CD4-positive, alpha-beta T cell treated with Interleukin-4 for 1 hour (primary cell): Measurements from ENCODE around the gene TMEM156.
"Not testable (repeated sequence)": the region's sequence is repeated elsewhere in the genome, so short reads cannot be mapped to it uniquely, and the experiment has no call there.

ENCODE experiments used
- DNase-seq, 2 donors: peaks; one replicate each; pipeline ENCODE4 v3.0.0-alpha.2; 2020 to 2022

The TMEM156 gene

DNA sequence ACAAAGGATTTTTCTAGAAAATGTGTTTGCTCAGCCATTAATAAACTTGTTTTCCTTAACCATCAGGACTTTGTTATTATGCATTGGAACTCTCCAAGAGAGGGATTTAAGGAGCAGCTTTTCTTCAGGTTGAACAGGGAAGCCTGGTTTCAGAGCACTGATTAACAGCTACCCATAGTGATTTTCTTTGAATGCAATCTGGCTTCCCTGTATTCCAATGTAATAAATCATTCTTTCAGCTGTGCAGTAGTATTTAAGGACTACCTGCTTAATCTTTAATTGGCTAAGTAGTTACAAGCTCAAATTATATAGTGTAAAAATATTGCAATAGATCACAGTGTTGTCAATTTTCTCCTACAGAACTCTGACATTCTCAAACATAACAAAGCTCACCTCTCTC lies 77.5 kb downstream of the TMEM156 start:
- no peak for DNase-seq

DNA sequence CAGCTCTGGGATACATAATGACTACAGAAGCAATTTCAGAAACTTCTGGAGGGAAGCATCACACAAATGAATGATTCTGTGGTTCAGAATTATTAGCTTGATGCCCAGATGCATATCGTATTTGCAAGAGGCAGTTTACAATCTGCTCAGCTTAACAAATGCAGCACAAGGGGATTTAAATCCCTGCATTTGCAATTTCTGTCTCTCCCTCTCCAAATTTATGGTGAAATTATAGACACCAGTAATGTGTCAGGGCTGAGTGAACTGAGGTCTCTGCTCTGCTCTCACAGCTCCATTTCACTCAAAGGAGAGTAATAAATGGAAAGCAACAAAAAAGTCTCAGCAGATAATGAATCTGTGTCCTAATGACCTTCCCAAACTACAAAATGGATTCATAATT lies 80.2 kb downstream of the TMEM156 start:
- no peak for DNase-seq

DNA sequence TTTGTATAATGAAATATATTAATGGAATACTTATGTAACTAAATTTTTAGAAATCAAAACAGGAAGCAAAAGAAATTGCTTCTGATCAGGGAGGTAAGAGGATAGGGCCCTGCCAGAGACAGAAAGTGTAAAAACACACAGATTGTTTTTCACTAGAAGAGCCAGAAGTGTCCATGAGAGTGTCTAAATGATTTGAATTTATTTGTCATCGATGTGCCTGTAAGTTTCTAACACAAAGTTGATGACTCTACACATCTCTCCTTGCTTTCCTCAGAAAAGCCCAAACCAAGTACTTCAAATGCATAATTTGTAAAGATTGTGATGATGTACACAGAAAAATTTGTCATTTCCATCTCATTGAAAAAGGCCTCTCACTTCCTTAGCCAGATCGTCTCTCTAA lies 80.6 kb downstream of the TMEM156 start:
- DNase-seq, result no peak

DNA sequence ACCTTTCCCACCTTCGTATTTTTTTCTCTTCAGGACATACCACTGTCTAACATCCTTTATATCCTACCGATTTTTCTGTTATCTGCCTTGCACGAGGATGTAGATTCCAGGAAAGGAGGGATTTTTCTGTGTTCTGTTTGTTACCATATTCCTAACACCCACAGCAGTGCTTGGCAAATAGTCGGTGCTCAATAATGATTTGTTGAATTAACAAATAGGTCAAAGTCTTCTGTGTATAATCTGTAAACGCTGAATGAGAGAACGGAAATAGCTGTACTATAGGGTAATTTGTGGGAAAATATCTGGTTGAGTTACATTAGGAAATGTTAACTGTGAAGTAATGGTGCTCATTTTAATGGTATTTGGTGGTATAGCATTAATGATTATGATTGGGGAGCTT lies 81.5 kb downstream of the TMEM156 start:
- DNase-seq, result no peak

DNA sequence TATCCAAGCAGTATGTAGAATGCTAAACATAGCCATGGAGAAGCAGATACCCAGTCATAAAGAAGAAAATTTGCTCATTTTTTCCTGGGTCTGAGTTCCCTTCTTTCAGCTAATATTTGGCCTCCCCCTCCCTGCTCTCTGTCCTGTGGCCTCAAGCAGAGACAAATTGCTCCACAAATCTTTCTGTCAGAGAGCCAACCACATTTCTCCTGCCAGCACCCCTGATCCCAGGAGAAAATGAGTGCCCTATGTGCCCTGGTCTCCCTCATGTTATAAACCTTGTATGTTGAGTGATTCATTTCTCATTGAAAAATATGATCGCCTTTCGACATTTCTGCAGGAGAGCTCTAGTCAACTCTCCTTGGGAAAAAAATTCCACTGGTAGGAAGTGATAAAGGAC lies 82.0 kb downstream of the TMEM156 start:
- no peak for DNase-seq

DNA sequence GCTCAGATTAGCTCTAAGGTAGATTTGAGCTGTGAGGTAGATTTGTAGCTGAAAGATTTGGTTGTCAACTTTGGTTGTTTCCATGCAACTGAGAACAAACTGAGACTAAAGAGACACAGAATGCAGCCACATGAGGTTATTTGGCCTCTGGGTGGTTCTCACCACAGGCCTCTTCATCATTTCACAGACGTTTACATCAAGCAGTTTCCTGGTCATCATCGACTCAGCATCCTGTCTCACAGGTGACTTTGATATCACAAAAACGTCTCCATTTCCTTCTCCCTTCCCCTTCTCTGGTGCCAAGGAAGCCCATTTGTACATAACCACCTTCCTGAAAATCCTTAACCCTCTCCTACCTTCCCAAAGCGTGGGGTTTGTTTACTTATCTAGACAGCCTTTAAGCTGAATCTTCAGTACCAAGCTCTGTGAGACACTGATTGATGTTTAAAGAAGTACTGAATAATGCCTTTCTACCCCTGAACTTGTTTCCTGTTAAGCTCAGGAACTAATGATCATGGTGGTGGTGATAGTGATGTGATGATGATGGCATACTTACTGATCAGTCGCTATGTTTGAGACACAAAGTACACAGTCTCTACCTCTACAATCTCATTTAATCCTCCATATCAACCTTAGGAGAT lies 82.7 kb downstream of the TMEM156 start:
- peak; percentile 57 to 71 for DNase-seq

DNA sequence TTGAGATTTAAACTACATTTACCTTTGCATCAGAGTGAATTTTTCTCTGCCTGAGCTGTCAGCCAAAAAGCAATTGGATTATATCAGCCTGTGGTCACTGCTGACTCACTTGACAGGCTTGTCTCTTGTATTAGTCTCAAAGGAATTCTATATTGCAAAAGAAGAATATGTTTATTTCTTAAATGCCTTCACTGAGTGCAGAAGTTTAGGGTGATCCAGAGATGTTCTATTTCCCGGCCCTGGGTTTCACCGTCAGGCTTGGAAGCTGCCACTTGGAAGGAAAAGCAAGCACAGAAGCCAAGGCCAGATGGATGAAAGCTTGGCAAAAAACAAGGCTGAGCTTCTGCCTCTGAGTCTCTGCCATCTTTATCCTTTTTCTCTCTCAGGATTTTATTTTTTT lies 83.7 kb downstream of the TMEM156 start:
- DNase-seq, result no peak

DNA sequence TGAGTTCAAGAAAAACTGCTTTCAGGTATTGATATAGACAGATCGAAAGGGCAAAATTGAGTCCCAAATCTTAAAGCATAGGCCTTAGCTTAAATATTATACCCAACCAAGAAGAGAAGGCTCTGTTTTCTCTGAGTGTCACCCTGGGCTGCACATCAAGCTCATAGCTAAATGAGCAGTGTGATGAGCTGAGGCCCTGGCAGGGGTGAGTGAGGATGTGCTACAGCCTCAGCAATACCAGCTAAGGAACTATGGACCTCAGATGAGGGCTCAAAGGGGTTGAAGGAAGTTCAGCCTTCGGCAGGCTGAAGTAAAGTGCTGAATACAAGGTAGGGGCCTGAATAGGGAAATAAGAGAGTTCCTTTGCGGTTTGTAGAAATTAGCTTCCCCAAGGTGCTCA lies 85.3 kb downstream of the TMEM156 start:
- no peak for DNase-seq

DNA sequence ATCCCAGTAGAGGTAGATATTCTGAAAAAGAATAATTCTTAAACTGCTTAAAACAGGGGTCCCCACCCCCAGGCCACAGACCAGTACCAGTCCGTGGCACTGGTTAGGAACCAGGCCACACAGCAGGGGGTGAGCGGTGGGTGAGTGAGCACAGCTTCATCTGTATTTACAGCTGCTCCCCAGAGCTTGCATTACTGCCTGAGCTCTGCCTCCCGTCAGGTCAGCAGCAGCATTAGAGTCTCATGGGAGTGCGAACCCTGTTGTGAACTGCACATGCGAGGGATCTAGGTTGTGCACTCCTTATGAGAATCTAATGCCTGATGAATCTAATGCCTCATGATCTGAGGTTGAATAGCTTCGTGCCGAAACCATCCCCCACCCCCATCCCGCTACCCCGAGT lies 87.8 kb downstream of the TMEM156 start:
- no peak for DNase-seq

DNA sequence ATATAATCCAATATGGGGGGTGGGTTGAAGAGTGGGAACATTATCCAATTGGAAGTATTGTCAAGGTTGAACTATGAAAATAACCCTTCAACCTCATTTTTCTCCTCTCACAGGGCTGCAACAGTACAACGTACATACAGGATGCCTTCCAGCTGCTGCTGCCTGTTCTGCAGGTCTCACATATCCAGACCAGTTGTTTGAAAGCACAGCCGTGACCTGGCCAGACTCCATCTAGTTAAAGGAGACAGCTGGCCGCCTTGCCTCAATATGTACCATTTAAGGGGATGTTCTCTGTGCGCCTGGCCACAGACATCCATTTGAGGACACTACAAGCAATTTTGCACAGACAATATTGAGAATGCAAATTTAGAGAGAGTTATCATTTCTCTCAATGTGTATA lies 88.9 kb downstream of the TMEM156 start:
- DNase-seq, result no peak

DNA sequence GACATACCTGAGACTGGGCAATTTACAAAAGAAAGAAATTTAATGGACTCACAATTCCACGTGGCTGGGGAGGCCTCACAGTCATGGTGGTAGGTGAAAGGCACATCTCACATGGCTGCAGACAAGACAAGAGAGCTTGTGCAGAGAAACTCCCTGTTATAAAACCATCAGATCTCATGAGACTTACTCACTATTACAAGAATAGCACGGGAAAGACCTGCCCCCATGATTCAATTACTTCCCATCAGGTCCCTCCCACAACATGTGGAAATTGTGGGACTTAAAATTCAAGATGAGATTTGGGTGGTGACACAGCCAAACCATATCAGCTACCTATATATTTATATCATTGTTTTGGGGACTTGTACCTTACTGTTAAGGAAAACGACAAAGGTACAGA lies 90.3 kb downstream of the TMEM156 start:
- DNase-seq, result not testable (repeated sequence)

DNA sequence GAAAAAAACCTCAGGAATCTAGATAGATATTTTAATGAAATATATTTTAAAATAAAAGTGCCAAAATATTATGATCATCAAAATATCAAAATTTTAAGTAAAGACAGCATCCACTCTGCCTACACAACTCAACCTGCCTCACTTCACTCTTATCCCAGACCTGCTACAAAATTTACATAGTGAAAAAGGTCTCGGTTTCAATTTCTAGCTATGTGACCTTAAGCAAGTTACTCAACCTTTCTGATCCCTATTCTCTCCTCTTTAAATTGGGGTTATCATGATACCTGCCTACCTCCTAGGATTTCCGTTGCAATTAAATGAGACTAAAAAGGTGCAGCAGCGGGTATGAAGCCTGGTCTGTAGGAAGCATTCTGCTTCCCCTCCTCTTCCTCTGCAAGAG lies 91.7 kb downstream of the TMEM156 start:
- DNase-seq, result no peak

DNA sequence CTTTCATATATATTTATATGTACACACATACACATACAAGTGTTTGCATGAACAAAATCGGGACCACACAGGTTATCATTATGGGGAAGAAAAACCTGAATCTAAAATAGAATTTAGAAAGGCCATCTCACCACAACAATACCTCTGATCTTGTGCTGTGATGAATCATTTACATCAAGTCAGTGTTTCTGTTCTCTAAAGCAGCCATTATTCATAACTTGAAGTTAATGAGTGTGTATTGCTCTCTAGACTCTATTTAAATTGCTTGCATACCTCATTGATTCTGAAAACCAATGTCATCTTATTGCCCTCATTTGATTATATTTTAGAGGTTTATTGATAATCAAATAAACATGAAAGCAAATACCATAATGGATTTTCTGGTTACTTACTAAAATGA lies 93.0 kb downstream of the TMEM156 start:
- DNase-seq, result no peak

DNA sequence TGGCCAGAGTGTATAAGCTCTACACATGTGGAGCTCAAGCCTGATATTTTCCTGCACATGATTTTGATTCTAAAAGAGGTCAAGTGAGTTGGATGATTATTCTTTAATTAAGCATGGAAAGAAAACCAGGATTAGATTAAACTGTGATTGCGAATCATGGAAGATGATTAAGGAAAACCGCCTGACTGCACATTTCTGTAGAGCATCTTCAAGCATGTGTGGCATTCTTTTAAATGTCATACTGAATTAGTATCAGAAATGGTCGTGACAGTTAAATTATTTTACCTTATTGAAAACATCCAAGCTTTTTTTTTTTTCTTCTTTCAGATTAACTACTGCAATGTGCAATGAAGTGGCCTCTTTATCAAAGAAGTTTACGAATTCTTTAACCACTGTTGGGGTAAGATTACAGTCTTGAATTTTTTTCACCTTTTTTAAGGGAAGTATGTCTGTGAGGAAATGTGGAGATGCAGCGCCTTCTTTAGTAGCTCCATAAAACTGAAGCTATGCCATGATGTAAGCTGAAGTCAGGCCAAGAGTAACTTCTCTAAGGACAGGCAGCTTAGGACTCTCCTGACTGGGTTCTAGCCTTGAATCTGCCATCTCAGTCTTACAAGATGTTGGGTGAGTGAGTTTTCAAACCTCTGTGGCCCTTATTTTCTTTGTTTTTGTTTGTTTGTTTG lies 96.7 kb downstream of the TMEM156 start:
- no peak for DNase-seq

DNA sequence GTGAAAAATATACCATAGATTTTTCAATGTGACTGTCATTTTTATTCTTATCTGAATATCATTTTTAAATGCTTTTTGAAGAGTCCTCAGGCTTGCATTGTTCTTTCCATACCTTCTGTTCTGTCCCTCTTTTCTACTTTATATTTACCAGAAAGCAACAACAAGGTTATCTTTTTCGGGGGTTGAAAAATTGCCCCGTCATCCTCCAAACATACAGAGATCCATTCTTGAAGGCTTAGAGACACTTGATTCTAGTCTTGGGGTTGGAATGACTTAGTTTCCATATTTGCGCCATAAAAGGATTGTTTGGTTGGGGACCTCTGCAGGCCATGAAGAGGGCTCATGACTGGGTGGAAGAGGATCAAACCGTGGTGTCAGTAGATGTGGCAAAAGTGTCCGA lies 101.1 kb downstream of the TMEM156 start:
- DNase-seq, result no peak

DNA sequence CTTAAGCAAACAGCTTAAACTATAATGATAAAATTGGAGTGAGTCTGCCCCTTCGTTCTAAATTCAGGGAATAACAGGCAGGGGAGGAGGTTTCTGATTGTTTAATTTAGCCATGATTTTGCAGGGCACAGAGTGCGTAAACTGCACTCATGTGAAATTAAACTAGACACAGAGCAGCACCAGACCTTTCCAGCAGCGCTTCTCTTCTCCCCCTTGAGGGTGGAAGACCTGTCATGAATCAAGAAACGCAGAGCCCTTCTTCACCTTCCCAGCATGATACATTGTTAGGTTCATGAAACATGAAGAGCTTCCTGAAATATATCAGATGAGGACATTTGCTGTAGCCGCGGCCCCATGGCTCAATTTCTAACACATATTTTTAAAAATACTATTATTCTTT lies 101.5 kb downstream of the TMEM156 start:
- DNase-seq, result no peak

DNA sequence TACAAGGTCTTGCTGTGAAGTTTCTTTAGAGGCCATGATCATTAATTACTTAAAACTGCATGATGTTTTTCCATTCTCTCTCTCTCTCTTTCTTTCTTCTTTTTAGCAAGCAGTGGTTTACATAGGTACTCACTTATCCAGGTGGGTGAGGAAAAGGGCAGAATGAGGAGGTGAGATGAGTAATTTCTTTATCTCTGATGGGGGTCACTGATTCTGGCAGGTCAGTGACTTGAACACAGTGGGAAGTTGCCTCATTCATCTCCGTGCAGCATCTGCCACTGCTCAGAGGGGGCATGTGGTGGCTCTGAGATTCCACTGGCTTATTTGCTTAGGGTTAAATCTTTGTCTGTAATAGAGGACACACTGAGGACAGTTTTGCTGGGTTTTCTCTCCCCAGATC lies 102.0 kb downstream of the TMEM156 start:
- no peak for DNase-seq

DNA sequence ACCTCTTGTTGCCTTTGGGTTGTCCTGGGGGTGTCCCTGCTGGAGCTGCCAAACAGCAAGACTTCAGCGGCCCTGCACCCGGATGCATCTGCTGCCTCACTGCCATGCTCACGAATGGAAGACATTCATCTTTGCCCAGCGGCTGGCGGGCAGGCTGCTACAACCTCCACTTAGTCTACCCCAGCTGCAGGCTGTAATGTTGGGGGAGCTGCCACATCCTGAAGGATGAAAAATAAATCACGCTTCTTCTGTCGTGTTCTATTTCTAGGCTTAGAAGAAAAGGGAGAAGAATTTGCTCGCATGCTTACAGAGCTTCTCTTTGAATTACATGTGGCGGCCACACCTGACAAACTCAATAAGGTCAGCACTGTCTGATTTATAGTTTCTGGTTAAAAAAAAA lies 103.2 kb downstream of the TMEM156 start:
- no peak for DNase-seq

DNA sequence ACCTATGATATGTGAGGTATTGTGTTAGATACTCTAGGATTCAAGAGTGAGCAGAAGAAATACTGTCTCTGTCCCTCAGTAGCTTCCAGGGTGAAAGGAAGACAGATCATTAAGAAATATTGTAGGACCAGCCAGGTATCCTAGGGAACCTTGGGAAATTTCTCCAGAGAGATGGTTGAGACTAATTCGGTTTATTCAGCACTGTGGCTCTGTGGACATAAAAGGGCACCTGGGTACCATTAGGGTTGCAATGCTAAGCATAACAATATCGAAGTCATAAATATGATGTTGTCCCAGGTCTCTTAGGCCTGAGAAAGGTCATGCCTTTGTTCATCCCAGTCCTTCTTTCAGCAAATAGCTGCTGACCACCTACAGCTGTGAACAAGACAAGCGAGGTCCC lies 103.6 kb downstream of the TMEM156 start:
- no peak for DNase-seq

DNA sequence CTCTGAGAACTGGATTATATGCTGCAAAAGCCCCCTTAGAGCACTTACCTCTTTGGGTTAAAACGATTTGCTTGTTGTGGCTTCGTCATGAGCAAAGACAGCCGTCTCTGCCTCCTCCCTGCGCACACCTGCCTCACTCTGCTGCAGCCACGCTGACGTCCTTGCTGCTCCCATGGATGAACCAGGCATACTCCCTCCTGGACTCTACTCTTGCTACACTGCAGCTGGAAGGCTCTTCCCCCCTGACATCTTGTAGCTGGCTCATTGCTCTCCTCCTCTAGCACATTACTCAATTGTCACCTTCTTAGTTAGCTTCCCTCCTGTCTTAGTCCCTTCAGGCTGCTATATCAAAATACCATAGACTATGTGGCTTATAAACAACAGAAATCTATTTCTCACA lies 105.3 kb downstream of the TMEM156 start:
- DNase-seq, result no peak

DNA sequence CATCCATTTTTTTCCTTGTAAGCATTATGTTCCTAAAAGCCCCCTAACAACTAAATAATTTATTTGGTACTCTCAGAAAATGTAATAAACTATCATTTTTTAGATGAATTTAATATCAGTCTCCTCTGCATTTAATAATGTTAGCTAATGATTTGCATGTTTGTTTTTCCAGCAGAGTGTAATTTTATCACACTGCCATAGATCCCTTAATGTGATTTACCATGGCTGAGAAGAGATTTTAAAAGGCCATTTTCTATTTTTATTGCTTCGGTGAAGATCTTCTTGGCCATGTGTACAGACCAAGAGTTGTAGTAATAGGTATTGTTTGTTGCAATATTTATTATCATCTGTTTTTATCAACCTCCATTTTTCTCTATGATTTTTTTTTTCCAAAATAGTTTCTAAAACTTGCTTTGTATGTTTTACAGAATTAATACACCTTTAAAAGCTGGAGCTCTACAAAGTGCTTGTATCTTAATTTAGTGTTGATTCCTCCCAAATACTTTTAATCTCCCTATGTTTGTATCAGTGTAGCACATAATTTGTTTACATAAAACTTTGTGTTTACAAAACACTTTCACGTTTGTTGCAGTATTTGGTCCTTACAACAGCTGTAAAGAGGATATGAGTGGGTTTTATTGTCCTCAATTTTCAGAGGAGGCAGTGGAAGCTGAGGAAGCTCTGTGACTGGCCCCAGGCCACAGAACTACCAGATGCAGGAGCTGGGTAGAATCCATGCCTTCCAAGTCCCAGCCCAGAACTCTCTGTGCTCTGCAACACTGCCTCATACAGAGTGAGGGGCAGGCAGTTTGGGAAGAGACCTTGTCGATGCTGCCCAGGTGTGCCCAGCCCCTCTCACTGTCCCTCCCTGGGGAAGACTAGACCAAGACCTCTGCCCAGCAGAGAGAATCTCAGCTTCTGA lies 106.5 kb downstream of the TMEM156 start:
- no peak for DNase-seq

DNA sequence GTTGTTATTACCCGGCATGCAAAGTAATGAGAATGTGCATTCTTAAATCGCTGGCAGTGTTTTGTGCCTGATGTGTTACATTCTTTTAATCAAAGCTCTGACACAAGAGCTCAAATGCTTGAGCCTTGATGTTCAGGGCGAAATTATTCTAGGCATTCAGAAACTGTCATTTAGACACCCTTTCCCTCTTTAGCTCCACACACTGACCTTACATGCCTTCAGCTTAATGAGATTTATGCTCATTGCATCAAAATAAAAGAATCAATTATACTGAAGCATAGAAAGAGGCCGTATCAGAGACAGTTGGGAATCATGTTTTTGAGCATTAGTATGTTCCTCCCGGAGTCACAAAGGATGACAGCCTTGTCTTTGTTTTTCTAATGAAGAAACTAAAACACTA lies 107.9 kb downstream of the TMEM156 start:
- no peak for DNase-seq

DNA sequence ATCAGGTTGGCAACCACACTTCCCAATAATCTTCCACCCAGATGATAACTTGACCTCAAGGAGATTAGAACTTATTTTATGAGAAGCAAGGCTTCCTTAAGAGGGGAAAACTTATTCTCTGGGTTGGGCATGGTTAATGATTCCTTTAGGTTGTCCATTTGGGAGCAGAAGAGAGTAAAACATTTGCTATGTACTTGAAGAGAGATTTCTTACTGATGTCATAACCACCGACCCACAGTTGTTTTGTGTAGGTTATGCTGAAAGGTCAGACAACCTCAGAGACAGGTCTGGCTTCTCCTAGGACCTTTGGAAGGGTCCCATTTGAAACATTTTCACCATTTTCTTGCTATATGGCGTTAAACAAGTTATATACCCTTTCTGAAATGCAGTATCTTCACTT lies 108.5 kb downstream of the TMEM156 start:
- no peak for DNase-seq

DNA sequence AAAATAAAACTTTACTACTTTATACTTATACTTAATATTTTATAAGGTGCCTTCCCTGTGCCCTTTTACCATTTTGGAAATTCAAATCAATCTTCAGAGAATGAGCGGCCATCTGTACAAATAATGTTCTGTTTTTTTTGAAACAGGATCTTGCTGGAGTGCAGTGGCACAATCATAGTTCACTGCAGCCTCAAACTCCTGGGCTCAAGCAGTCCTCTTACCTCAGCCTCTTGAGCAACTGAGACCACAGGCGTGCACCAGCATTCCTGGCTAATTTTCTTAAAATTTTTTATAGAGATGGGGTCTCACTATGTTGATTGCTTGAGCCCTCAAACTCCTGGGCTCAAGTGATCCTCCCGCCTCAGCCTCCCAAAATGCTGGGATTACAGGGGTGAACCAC lies 111.1 kb downstream of the TMEM156 start:
- DNase-seq, result no peak
